GM23248 (cell line): Measurements from ENCODE around the gene ANKRD63. TPM values are rescaled to one million over a fixed set of nuclear protein-coding genes. Genes with fewer than 3 reads are reported as not detected.

Experiments used
- DNase-seq: peaks from one replicate; pipeline ENCODE4 v3.0.0-alpha.2; 2015
- H2AFZ ChIP-seq: fragments of 200-600 bp; sonication (generic); 2 replicates; pipeline ENCODE4 v1.6.1; 2016; ENCODE audit warnings: antibody characterized with exemption
- H3F3A ChIP-seq: fragments of 200-600 bp; sonication (generic); 2 replicates; pipeline ENCODE4 v1.6.1; 2016; ENCODE audit warnings: mild to moderate bottlenecking, antibody characterized with exemption, mixed run types; ENCODE audit not compliant: insufficient read depth
- H3K27ac ChIP-seq: fragments of 200-600 bp; sonication (generic); 2 replicates; pipeline ENCODE4 v1.5.1; 2016; ENCODE audit warnings: mild to moderate bottlenecking
- H3K27me3 ChIP-seq: fragments of 200-600 bp; sonication (generic); replicated peaks from 2 replicates; pipeline ENCODE4 v1.6.1; 2016; ENCODE audit warnings: mild to moderate bottlenecking; ENCODE audit not compliant: insufficient read depth
- H3K36me3 ChIP-seq: fragments of 200-600 bp; sonication (generic); 2 replicates; pipeline ENCODE4 v1.6.1; 2016; ENCODE audit warnings: low read depth, mild to moderate bottlenecking
- H3K4me1 ChIP-seq: fragments of 200-600 bp; sonication (generic); 2 replicates; pipeline ENCODE4 v1.6.1; 2016; ENCODE audit warnings: mild to moderate bottlenecking; ENCODE audit not compliant: insufficient read depth
- H3K4me2 ChIP-seq: fragments of 200-600 bp; sonication (generic); one replicate; pipeline ENCODE4 v1.6.1; 2016; ENCODE audit warnings: mild to moderate bottlenecking; ENCODE audit not compliant: unreplicated experiment
- H3K4me3 ChIP-seq: fragments of 200-600 bp; sonication (generic); 2 replicates; pipeline ENCODE4 v1.5.1; 2016; ENCODE audit warnings: mild to moderate bottlenecking
- H3K79me2 ChIP-seq: fragments of 200-600 bp; sonication (generic); 2 replicates; pipeline ENCODE4 v1.6.1; 2016; ENCODE audit warnings: mild to moderate bottlenecking; ENCODE audit not compliant: insufficient read depth
- H3K9ac ChIP-seq: fragments of 200-600 bp; sonication (generic); 2 replicates; pipeline ENCODE4 v1.6.1; 2016; ENCODE audit warnings: mild to moderate bottlenecking
- H3K9me2 ChIP-seq: fragments of 200-600 bp; sonication (generic); 2 replicates; pipeline ENCODE4 v1.6.1; 2016; ENCODE audit warnings: mixed run types, mild to moderate bottlenecking, moderate library complexity; ENCODE audit not compliant: insufficient read depth
- H3K9me3 ChIP-seq: fragments of 200-600 bp; sonication (generic); one replicate; pipeline ENCODE4 v1.6.1; 2017; ENCODE audit warnings: low read depth
- H4K20me1 ChIP-seq: fragments of 200-600 bp; sonication (generic); 2 replicates; pipeline ENCODE4 v1.6.0; 2016; ENCODE audit not compliant: insufficient read depth
- EZH2 ChIP-seq: fragments of 200-600 bp; sonication (generic); IDR thresholded peaks from 2 replicates; pipeline ENCODE4 v1.6.1; 2018; ENCODE audit warnings: antibody characterized with exemption, mild to moderate bottlenecking; ENCODE audit not compliant: insufficient read depth, poor library complexity, severe bottlenecking
- EZH2phosphoT487 ChIP-seq: fragments of 200-600 bp; sonication (generic); IDR thresholded peaks from 2 replicates; pipeline ENCODE4 v1.6.1; 2018; ENCODE audit warnings: antibody characterized with exemption, moderate library complexity, mild to moderate bottlenecking, low read depth; ENCODE audit not compliant: insufficient read depth
- WGBS, 2 experiments: methylation state at CpG; one replicate each; pipeline ENCODE4 v1.1.6; 2015 to 2017; ENCODE audit warnings: low lambda C conversion rate in 2 of 2, low coverage in 1 of 2; ENCODE audit errors: missing lambda C conversion rate in 2 of 2; 5-methylcytosine and 5-hydroxymethylcytosine counted together
- in situ Hi-C: fragments of 300-500 bp; cut with MboI; formaldehyde crosslinking; loops from 2 replicates; pipeline ENCODE4 v1.15.0; 2020
- polyA plus RNA-seq: library from polyadenylated mRNA; unstranded; fragments of >200 nt; fragmentation: Nextera tagmentation; extraction: Ambion mirVana; gene quantifications from 2 replicates; pipeline ENCODE4 v1.2.1, GENCODE V29; 2016
- total RNA-seq: library from RNA; depleted of rRNA; stranded (reverse); fragments of >200 nt; shearing (Covaris generic); gene quantifications from 2 replicates; pipeline ENCODE4 v1.2.3, GENCODE V29; 2014

The ANKRD63 gene
- total and polyA plus RNA-seq, 2 experiments from 2014 or later, result not detected

GRCh38 chr15:40259021-40259420 is 23.8 kb downstream of the ANKRD63 start:
- in situ Hi-C loops, result no loop called here
- no peaks in the 10 kb centered on the region for H3K79me2 ChIP-seq
- H3K9me3 ChIP-seq, result no peaks in the 10 kb centered on the region
- no peaks in the 10 kb centered on the region for H3K36me3 ChIP-seq
- H3K27ac ChIP-seq, result no peak overlapping the region
- peaks cover 3% of the 10 kb centered on the region for H3K4me1 ChIP-seq
- H3K4me2 ChIP-seq, result no peak overlapping the region
- 0 out of 2 replicates have a peak, but pooled peaks cover 7% of the 10 kb centered on the region for H3F3A ChIP-seq
- H4K20me1 ChIP-seq, result no peaks in the 10 kb centered on the region
- H2AFZ ChIP-seq, result no peak overlapping the region
- TF ChIP-seq EZH2 (no peak), EZH2phosphoT487 (no peak)
- WGBS, 2 experiments, result 57 to 73% methylated on average over 7 of the region's 7 CpGs
- H3K27me3 ChIP-seq, result peaks cover 11% of the 10 kb centered on the region; the same call in 1 of the 2 replicates
- no peak overlapping the region for H3K9ac ChIP-seq
- no peaks in the 10 kb centered on the region for H3K9me2 ChIP-seq
- H3K4me3 ChIP-seq, result no peak overlapping the region
- DNase-seq, result no peak

- H3K27ac ChIP-seq, result no peak overlapping the region
- H3F3A ChIP-seq, result 0 out of 2 replicates have a peak, but pooled peaks cover 7% of the 10 kb centered on the region
- H3K9me3 ChIP-seq, result no peaks in the 10 kb centered on the region
- H3K4me2 ChIP-seq, result no peak overlapping the region
- in situ Hi-C loops, result no loop called here
- H3K9me2 ChIP-seq, result no peaks in the 10 kb centered on the region
- no peak overlapping the region for H2AFZ ChIP-seq
- 62 to 65% methylated on average over 8 of the region's 8 CpGs for WGBS, 2 experiments
- no peaks in the 10 kb centered on the region for H4K20me1 ChIP-seq
- no peak overlapping the region for H3K9ac ChIP-seq
- TF ChIP-seq EZH2phosphoT487 (no peak), EZH2 (no peak)
- H3K79me2 ChIP-seq, result no peaks in the 10 kb centered on the region
- H3K4me3 ChIP-seq, result no peak overlapping the region
- no peak for DNase-seq
- peaks cover 16% of the 10 kb centered on the region for H3K27me3 ChIP-seq
- H3K36me3 ChIP-seq, result no peaks in the 10 kb centered on the region
- peaks cover 3% of the 10 kb centered on the region for H3K4me1 ChIP-seq
Observed at GRCh38 chr15:40258544-40258943, 24.3 kb downstream of the ANKRD63 start.

GRCh38 chr15:40257656-40258450 is 25.0 kb downstream of the ANKRD63 start:
- H3K27me3 ChIP-seq, result peaks cover 23% of the 10 kb centered on the region
- no peak overlapping the region for H3K27ac ChIP-seq
- no peaks in the 10 kb centered on the region for H3K9me3 ChIP-seq
- H3K4me1 ChIP-seq, result no peaks in the 10 kb centered on the region
- no peak overlapping the region for H2AFZ ChIP-seq
- no peak overlapping the region for H3K4me3 ChIP-seq
- no peak for TF ChIP-seq EZH2
- TF ChIP-seq EZH2phosphoT487, result no peak
- in situ Hi-C loops, result no loop called here
- no peak overlapping the region for H3K4me2 ChIP-seq
- H4K20me1 ChIP-seq, result no peaks in the 10 kb centered on the region
- 80 to 81% methylated on average over 9 of the region's 9 CpGs for WGBS, 2 experiments
- no peak overlapping the region for H3K9ac ChIP-seq
- no peaks in the 10 kb centered on the region for H3K36me3 ChIP-seq
- no peaks in the 10 kb centered on the region for H3K79me2 ChIP-seq
- no peak for DNase-seq
- H3F3A ChIP-seq, result 0 out of 2 replicates have a peak, but pooled peaks cover 6% of the 10 kb centered on the region
- no peaks in the 10 kb centered on the region for H3K9me2 ChIP-seq

GRCh38 chr15:40256638-40257235 is 26.1 kb downstream of the ANKRD63 start:
- no peak overlapping the region for H3K4me2 ChIP-seq
- no peak overlapping the region for H3K4me3 ChIP-seq
- H3F3A ChIP-seq, result no peaks in the 10 kb centered on the region
- H3K27ac ChIP-seq, result no peak overlapping the region
- no peaks in the 10 kb centered on the region for H3K79me2 ChIP-seq
- no peak overlapping the region for H2AFZ ChIP-seq
- no peaks in the 10 kb centered on the region for H4K20me1 ChIP-seq
- H3K9me2 ChIP-seq, result no peaks in the 10 kb centered on the region
- no peaks in the 10 kb centered on the region for H3K4me1 ChIP-seq
- H3K36me3 ChIP-seq, result no peaks in the 10 kb centered on the region
- no peaks in the 10 kb centered on the region for H3K9me3 ChIP-seq
- WGBS, 2 experiments, result 88 to 90% methylated on average over 15 to 17 of the region's 17 CpGs
- peak; percentile 19 for DNase-seq
- no peak for TF ChIP-seq EZH2phosphoT487
- no peak for TF ChIP-seq EZH2
- no peak overlapping the region for H3K9ac ChIP-seq
- in situ Hi-C loops, result no loop called here
- peaks cover 33% of the 10 kb centered on the region for H3K27me3 ChIP-seq
